Measurements from ENCODE around the gene CNTNAP2. TPM values are rescaled to one million over a fixed set of nuclear protein-coding genes. Genes with fewer than 3 reads are reported as not detected.

The CNTNAP2 gene
- total RNA-seq, 1 experiment from 2014 or later, result 60.0 TPM

DNA sequence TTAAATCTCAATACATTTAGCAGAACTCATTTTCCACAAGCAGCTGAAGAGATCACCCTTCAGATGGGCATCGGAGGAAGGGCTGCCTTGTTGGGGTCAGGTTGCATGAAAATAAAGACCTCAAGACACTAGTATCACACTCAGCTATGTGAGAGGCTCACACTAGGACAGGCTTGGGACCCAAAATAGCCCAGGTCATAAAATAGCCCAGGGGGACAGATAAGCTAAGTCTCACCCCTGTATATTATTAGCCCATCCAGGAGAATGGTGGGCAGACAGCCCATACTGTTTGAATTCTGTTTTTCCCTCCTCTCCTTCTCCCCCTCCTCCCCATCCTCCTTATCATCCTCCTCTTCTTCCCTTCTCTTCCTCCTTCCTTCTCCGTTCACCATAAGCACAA, 2058.9 kb downstream of the CNTNAP2 start:
- TF ChIP-seq, protein P1, sequence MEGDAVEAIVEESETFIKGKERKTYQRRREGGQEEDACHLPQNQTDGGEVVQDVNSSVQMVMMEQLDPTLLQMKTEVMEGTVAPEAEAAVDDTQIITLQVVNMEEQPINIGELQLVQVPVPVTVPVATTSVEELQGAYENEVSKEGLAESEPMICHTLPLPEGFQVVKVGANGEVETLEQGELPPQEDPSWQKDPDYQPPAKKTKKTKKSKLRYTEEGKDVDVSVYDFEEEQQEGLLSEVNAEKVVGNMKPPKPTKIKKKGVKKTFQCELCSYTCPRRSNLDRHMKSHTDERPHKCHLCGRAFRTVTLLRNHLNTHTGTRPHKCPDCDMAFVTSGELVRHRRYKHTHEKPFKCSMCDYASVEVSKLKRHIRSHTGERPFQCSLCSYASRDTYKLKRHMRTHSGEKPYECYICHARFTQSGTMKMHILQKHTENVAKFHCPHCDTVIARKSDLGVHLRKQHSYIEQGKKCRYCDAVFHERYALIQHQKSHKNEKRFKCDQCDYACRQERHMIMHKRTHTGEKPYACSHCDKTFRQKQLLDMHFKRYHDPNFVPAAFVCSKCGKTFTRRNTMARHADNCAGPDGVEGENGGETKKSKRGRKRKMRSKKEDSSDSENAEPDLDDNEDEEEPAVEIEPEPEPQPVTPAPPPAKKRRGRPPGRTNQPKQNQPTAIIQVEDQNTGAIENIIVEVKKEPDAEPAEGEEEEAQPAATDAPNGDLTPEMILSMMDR (conservative IDR thresholded peaks at IDR 0.05; ENCODE audit: low read depth, low read length), result no peak
- TF ChIP-seq EZH2 (IDR thresholded peaks at IDR 0.05; ENCODE audit: borderline replicate concordance, low read depth, low read length, poor library complexity, severe bottlenecking), result no peak
- CTCF ChIA-PET, result no interaction called here
- H3K36me3 ChIP-seq (ENCODE audit: insufficient read depth, low read length, poor library complexity, severe bottlenecking), result no peaks in the 10 kb centered on the region
- H3K9me3 ChIP-seq (ENCODE audit: low read depth, low read length, poor library complexity, severe bottlenecking), result no peaks in the 10 kb centered on the region
- no peak overlapping the region for H3K27ac ChIP-seq (ENCODE audit: low read depth, low read length, poor library complexity, severe bottlenecking)
- intact Hi-C loops (cut with micrococcal nuclease; ENCODE audit: unreplicated experiment), result no loop called here
- no TSS peak for BruUV-seq (replicated peaks)
- POLR2A ChIA-PET (ENCODE audit: low non-redundant PET), result no interaction called here
- H3K27me3 ChIP-seq (replicated peaks; ENCODE audit: insufficient read depth, low read depth, low read length, poor library complexity), result no peaks in the 10 kb centered on the region
- no peak overlapping the region for H3K4me3 ChIP-seq (ENCODE audit: low read depth, low read length, poor library complexity, severe bottlenecking)
- H3K4me1 ChIP-seq (ENCODE audit: insufficient read depth, low read length, poor library complexity, severe bottlenecking), result no peaks in the 10 kb centered on the region
- DNase-seq (ENCODE audit: low spot score), result no peak

DNA sequence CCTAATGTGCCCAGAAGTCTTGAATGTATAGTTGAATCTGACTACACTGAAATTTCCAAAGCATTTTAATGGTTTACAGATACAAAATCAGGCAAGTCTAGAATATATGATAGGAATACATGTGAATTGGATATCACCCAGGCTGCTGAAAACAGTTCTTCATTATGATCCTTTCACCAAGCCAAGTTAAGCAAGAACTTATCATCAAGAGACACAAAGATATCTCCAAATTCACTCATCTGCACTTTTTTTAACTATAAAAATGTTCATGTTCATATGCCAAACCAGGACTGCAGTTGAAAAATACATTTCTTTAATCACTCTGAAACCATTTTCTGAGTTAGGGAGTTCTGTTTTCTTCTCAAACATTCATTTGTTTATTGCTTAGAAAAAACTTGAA, 2061.4 kb downstream of the CNTNAP2 start:
- H3K4me3 ChIP-seq (ENCODE audit: low read depth, low read length, poor library complexity, severe bottlenecking), result no peak overlapping the region
- DNase-seq (ENCODE audit: low spot score), result no peak
- intact Hi-C loops (cut with micrococcal nuclease; ENCODE audit: unreplicated experiment), result no loop called here
- no peaks in the 10 kb centered on the region for H3K27me3 ChIP-seq (replicated peaks; ENCODE audit: insufficient read depth, low read depth, low read length, poor library complexity)
- ChIA-PET POLR2A (ENCODE audit: low non-redundant PET) (no interaction called here), CTCF (no interaction called here)
- no peaks in the 10 kb centered on the region for H3K4me1 ChIP-seq (ENCODE audit: insufficient read depth, low read length, poor library complexity, severe bottlenecking)
- BruUV-seq (replicated peaks), result no TSS peak
- TF ChIP-seq, protein P1 (conservative IDR thresholded peaks at IDR 0.05; ENCODE audit: low read depth, low read length), result no peak
- no peak for TF ChIP-seq EZH2 (IDR thresholded peaks at IDR 0.05; ENCODE audit: borderline replicate concordance, low read depth, low read length, poor library complexity, severe bottlenecking)
- no peaks in the 10 kb centered on the region for H3K9me3 ChIP-seq (ENCODE audit: low read depth, low read length, poor library complexity, severe bottlenecking)
- H3K36me3 ChIP-seq (ENCODE audit: insufficient read depth, low read length, poor library complexity, severe bottlenecking), result no peaks in the 10 kb centered on the region
- no peak overlapping the region for H3K27ac ChIP-seq (ENCODE audit: low read depth, low read length, poor library complexity, severe bottlenecking)

DNA sequence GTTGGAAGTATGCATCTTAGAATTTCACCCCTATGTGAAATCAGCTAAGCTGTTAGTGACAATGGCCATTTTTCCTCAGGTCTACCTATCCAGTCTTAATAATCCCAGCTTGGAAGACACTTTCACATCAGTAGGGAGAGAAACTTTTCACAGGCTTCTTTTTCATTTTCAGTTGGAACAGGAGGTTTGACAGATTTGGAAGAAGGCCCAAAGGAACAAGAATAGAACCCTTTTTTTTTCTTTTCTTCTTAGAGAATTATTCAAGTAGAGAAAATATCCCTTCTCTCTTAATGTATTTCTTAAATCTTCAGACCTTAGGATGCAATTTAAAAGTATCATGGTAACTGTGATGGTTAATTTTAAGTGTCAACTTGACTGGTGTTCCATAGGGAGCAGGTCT, 2063.5 kb downstream of the CNTNAP2 start:
- Histone ChIP-seq H3K9me3 (ENCODE audit: low read depth, low read length, poor library complexity, severe bottlenecking) (no peaks in the 10 kb centered on the region), H3K36me3 (ENCODE audit: insufficient read depth, low read length, poor library complexity, severe bottlenecking) (no peaks in the 10 kb centered on the region), H3K4me1 (ENCODE audit: insufficient read depth, low read length, poor library complexity, severe bottlenecking) (no peaks in the 10 kb centered on the region), H3K27ac (ENCODE audit: low read depth, low read length, poor library complexity, severe bottlenecking) (no peak overlapping the region), H3K4me3 (ENCODE audit: low read depth, low read length, poor library complexity, severe bottlenecking) (no peak overlapping the region), H3K27me3 (replicated peaks; ENCODE audit: insufficient read depth, low read depth, low read length, poor library complexity) (no peaks in the 10 kb centered on the region)
- BruUV-seq (replicated peaks), result no TSS peak
- intact Hi-C loops (cut with micrococcal nuclease; ENCODE audit: unreplicated experiment), result no loop called here
- POLR2A ChIA-PET (ENCODE audit: low non-redundant PET), result no interaction called here
- TF ChIP-seq, protein P1 (conservative IDR thresholded peaks at IDR 0.05; ENCODE audit: low read depth, low read length), result no peak
- TF ChIP-seq EZH2 (IDR thresholded peaks at IDR 0.05; ENCODE audit: borderline replicate concordance, low read depth, low read length, poor library complexity, severe bottlenecking), result no peak
- CTCF ChIA-PET, result no interaction called here
- DNase-seq (ENCODE audit: low spot score), result no peak
